ENCODE data around the gene TRAPPC2. TPM values are rescaled to one million over a fixed set of nuclear protein-coding genes. Genes with fewer than 3 reads are reported as not detected.

Gene TRAPPC2
- total RNA-seq, 1 donor from 2014 or later = 14.7 TPM

GRCh38 chrX:13750204-13750603 is 15.8 kb upstream of the TRAPPC2 start:
- Mint-ChIP-seq H3K4me3 (ENCODE audit: unreplicated experiment) (no peak overlapping the region), H3K9me3 (ENCODE audit: unreplicated experiment) (no peaks in the 10 kb centered on the region), H3K27me3 (ENCODE audit: unreplicated experiment) (no peaks in the 10 kb centered on the region), H3K27ac (ENCODE audit: unreplicated experiment) (no peak overlapping the region), H3K36me3 (ENCODE audit: unreplicated experiment) (peaks cover 4% of the 10 kb centered on the region), H3K4me1 (ENCODE audit: unreplicated experiment) (no peaks in the 10 kb centered on the region)
- no peak for DNase-seq (ENCODE audit: extremely low spot score, unreplicated experiment)
- TF ChIP-seq CTCF (IDR thresholded peaks at IDR 0.05) = peak; percentile 65

GRCh38 chrX:13748486-13748885 is 14.1 kb upstream of the TRAPPC2 start:
- no peak for TF ChIP-seq CTCF (IDR thresholded peaks at IDR 0.05)
- DNase-seq (ENCODE audit: extremely low spot score, unreplicated experiment) = no peak
- H3K4me3 Mint-ChIP-seq (ENCODE audit: unreplicated experiment) = no peak overlapping the region
- no peaks in the 10 kb centered on the region for H3K9me3 Mint-ChIP-seq (ENCODE audit: unreplicated experiment)
- H3K36me3 Mint-ChIP-seq (ENCODE audit: unreplicated experiment) = peaks cover 4% of the 10 kb centered on the region
- no peak overlapping the region for H3K27ac Mint-ChIP-seq (ENCODE audit: unreplicated experiment)
- H3K4me1 Mint-ChIP-seq (ENCODE audit: unreplicated experiment) = no peaks in the 10 kb centered on the region
- no peaks in the 10 kb centered on the region for H3K27me3 Mint-ChIP-seq (ENCODE audit: unreplicated experiment)

GRCh38 chrX:13747836-13748235 is 13.4 kb upstream of the TRAPPC2 start:
- TF ChIP-seq CTCF (IDR thresholded peaks at IDR 0.05) = peak; percentile 55
- DNase-seq (ENCODE audit: extremely low spot score, unreplicated experiment) = no peak
- peaks cover 4% of the 10 kb centered on the region for H3K36me3 Mint-ChIP-seq (ENCODE audit: unreplicated experiment)
- H3K4me3 Mint-ChIP-seq (ENCODE audit: unreplicated experiment) = no peak overlapping the region
- H3K9me3 Mint-ChIP-seq (ENCODE audit: unreplicated experiment) = no peaks in the 10 kb centered on the region
- no peaks in the 10 kb centered on the region for H3K4me1 Mint-ChIP-seq (ENCODE audit: unreplicated experiment)
- H3K27ac Mint-ChIP-seq (ENCODE audit: unreplicated experiment) = no peak overlapping the region
- H3K27me3 Mint-ChIP-seq (ENCODE audit: unreplicated experiment) = no peaks in the 10 kb centered on the region

- DNase-seq (ENCODE audit: extremely low spot score, unreplicated experiment) = no peak
- no peaks in the 10 kb centered on the region for H3K4me1 Mint-ChIP-seq (ENCODE audit: unreplicated experiment)
- H3K36me3 Mint-ChIP-seq (ENCODE audit: unreplicated experiment) = peaks cover 5% of the 10 kb centered on the region
- H3K27ac Mint-ChIP-seq (ENCODE audit: unreplicated experiment) = no peak overlapping the region
- TF ChIP-seq CTCF (IDR thresholded peaks at IDR 0.05) = no peak
- H3K27me3 Mint-ChIP-seq (ENCODE audit: unreplicated experiment) = no peaks in the 10 kb centered on the region
- H3K9me3 Mint-ChIP-seq (ENCODE audit: unreplicated experiment) = no peaks in the 10 kb centered on the region
- no peak overlapping the region for H3K4me3 Mint-ChIP-seq (ENCODE audit: unreplicated experiment)
Measured at GRCh38 chrX:13742397-13743176, 8.2 kb upstream of the TRAPPC2 start.

DNA sequence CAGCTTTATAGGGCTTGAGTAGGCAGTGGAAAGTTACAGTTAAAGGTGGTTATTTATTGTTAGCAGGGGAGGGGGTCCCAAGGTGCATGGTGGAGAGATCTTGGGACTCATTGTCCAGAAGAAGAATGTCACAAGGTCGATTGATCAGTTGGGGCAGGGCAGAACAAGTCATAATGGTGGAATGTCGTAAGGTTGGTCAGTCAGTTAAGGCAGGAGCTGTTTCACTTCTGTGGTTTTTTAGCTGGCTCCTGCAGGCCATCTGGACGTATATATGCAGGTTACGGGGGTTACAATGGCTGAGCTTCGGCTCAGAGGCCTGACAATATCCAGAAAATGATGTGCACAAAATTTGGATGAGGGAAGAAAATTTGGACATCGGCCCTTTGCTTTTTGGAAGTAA is 7.3 kb upstream of the TRAPPC2 start:
- no peak overlapping the region for H3K27ac Mint-ChIP-seq (ENCODE audit: unreplicated experiment)
- H3K9me3 Mint-ChIP-seq (ENCODE audit: unreplicated experiment) = no peaks in the 10 kb centered on the region
- H3K4me3 Mint-ChIP-seq (ENCODE audit: unreplicated experiment) = no peak overlapping the region
- H3K36me3 Mint-ChIP-seq (ENCODE audit: unreplicated experiment) = peaks cover 5% of the 10 kb centered on the region
- TF ChIP-seq CTCF (IDR thresholded peaks at IDR 0.05) = no peak
- no peak for DNase-seq (ENCODE audit: extremely low spot score, unreplicated experiment)
- no peaks in the 10 kb centered on the region for H3K27me3 Mint-ChIP-seq (ENCODE audit: unreplicated experiment)
- H3K4me1 Mint-ChIP-seq (ENCODE audit: unreplicated experiment) = no peaks in the 10 kb centered on the region
